OCI-M2 (cell line): ENCODE results near the gene ABCD2.
"Not testable (repeated sequence)": the region's sequence is repeated elsewhere in the genome, so short reads cannot be mapped to it uniquely, and the experiment has no call there.

Experiments
- DNase-seq: peaks from one replicate; lab custom pipeline; 2025; ENCODE audit not compliant: unreplicated experiment; lab: John Stamatoyannopoulos, UW

ABCD2 gene

DNA sequence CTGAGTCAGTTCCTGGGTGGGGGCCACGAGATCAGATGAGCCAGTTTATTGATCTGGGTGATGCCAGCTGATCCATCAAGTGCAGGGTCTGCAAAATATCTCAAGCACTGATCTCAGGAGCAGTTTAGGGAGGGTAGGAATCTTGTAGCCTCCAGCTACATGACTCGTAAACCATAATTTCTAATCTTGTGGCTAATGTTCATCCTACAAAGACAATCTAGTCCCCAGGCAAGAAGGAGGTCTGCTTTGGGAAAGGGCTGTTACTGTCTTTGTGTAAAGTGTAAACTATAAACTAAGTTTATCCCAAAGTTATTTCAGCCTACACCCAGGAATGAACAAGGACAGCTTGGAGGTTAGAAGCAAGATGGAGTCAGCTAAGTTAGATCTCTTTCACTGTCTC is 75.4 kb downstream of the ABCD2 start:
- DNase-seq, result not testable (repeated sequence)

DNA sequence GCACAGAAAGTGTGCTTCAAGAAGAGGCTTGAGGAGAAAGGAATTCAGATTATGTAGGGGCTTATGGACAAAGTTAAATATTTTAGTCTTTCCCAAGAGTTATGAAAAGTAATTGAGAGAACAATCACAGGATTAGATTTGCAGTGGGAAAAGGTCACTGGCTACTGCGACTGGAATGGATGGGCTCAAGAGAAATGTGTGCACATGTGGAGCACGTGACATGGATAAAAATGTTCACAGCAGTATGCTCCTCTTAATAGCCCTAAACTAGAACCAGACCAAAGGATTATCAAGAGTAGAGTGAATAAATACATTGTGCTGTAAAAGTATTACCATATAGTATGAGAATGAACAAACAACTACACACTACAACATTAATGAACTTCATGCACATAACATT is 78.1 kb downstream of the ABCD2 start:
- DNase-seq, result no peak

DNA sequence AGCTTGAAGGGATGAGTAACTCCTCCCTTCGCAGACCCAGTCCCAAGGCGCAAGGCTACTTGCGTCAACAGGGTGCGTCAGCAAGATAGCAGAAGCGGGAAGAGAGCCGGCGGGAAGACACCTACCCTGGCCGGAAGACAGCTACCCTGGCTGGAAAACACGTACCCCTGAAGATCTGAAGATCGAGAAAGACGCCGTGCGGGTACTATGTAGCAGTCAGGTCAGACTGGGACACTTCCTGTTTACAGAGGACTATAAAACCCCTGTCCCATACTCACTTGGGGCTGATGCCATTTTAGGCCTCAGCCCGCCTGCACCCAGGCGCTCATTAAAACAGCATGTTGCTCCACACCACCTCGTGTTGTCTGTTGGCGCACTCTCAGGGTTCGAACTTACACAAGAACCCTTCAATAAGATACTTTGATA is 80.9 kb downstream of the ABCD2 start:
- no peak for DNase-seq

DNA sequence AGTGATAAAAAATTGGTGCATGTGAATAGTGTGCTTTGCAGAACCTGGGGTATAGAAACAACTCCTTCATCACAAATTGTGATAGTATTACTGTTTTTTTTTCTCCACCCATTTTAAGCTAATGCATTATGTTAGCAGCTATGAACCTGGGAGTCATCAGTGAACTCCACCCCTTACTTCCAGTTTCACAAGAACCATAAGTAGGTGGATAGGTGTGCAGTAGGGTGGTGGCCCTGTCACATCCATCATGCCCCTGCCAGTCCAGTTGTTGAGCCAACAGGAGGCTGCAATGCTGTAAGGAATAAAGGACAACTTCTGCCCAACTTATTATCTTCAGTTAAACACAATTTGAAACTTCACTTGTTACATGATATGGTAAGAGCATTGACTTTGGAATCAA is 85.7 kb downstream of the ABCD2 start:
- no peak for DNase-seq

DNA sequence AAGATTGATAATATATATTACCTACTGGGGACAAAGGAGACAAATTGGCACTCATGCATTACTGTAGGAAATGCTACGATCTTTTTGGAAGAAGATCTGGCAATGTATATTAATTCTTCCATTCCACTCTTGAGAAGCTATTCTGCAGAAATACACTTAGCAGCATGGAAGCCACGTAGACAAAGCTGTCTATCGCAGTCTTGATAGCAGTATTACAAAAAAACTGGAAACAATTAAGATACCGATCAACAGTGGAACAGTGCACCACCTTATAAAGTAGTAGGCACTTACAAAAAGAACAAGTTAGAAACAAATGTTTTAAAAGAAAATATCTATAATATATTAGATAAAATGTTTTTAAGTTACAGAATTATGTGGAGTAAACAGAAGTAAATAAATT is 87.2 kb downstream of the ABCD2 start:
- DNase-seq, result no peak

DNA sequence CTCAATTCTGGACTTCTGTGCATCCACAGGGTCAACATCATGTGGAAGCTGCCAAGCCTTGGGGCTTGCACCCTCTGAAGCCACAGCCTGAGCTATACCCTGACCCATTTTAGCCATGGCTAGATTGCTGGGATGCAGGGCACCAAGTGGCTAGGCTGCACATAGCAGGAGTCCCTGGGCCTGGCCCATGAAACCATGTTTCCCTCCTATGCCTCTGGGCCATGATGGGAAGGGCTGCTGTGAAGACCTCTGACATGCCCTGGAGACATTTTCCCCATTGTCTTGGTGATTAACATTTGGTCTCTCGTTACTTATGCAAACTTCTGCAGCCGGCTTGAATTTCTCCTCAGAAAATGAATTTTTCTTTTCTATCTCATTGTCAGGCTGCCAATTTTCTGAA is 92.6 kb downstream of the ABCD2 start:
- no peak for DNase-seq

DNA sequence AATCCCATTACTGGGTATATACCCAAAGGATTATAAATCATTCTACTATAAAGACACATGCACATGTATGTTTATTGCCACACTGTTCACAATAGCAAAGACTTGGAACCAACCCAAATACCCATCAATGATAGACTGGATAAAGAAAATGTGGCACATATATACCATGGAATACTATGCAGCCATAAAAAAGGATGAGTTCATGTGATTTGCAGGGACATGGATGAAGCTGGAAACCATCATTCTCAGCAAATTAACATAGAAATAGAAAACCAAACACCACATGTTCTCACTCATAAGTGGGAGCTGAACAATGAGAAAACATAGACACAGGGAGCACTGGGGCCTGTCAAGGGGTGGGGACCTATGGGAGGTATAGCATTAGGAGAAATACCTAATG is 97.4 kb downstream of the ABCD2 start:
- DNase-seq, result not testable (repeated sequence)

DNA sequence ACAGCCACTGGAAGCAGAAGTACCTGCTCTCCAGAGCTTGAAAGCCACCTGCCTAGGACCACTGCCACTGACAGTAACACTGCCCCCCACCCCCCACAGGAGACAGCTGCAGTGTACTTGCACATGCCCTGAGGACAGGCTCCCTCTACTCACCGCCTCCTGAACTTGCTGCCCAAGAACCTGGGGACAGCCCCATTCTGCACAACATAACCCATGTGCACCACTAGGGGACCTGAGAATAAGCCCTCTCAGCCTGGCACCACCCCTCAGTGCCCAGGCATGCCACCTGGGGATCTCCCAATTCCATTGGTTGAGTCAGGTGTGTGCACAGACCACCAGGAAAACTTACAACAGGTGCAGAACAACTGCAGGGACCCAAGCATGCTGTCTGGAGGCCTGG is 109.6 kb downstream of the ABCD2 start:
- no peak for DNase-seq

DNA sequence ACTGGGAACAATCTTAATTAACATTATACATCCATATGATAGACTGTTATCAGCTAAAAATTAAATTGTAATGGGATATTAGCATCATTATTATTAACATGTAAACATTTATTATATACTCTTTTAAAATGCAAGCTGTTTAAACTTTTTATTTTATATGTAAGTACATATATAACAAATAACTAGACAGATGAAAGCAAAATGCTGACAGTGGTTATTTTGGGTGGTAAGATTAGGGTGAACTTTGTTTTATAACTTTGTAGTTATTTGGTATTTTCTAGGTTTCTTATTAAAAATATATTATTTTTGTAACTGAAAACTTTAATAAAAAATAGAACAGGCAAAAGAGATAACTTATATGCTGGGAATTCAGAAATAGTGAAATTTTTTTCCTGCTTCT is 114.0 kb downstream of the ABCD2 start:
- no peak for DNase-seq

DNA sequence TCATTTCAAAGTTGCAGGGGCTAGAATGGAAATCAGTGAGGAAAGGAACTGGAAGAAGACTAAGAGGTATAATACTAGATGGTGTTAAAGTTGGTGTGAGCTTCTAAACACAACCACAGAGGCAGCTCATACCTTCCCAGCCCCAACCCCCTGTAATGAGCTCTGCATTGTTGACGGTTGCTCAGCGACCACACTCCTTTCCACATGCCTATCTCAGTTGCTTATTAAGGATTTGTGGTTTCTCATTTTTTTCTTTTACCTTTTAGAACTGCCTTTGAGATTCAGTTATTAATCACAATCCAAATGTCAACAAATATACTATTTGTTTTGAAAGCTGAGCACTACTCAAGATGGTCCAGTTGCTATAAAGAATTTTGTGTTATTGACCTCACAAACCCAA is 114.6 kb downstream of the ABCD2 start:
- DNase-seq, result no peak

DNA sequence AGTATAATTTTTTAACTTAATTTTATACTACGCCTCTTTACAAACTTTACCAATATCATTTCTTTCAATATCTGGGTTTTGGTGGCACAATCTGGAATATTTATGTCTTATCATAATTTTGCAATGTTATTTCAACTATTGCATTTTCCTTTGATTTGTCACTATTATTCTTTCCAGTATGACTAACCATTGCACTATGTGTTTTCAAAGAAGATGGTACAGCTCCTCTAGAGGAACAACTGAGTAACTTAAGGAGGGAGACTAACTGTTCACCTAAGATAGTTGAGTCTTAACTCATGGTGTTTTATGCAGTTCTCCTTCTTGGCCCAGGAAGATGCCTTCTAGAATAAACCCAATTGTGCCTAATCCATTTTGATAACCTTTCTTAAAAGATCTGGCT is 116.2 kb downstream of the ABCD2 start:
- no peak for DNase-seq

DNA sequence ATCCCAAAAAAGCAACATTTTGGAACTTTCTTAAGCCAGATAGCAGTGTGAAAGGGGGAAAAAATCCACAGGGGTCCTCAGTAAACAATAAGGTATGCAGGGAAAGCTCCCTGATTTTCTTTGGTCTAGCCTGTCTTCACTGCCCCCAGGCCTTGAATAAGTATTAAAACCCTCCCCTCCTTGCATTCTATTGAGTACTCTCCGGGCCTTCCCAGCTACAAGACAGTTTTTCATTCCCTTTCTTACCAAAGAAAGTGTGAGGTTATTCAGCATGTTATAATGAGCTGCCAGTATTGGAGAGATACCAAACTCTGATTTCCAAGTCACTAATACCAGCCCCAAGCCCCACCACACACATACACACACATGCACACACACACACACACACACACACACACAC is 116.9 kb downstream of the ABCD2 start:
- no peak for DNase-seq
